GM21447 (cell line): ENCODE results near the gene TMEM191B.
"Not testable (repeated sequence)": the region's sequence is repeated elsewhere in the genome, so short reads cannot be mapped to it uniquely, and the experiment has no call there.

Experiments
- ATAC-seq: cut with Tn5 transposase; IDR thresholded peaks from one replicate; pipeline ENCODE4 v1.9.1; 2021; ENCODE audit not compliant: unreplicated experiment

Gene TMEM191B

DNA sequence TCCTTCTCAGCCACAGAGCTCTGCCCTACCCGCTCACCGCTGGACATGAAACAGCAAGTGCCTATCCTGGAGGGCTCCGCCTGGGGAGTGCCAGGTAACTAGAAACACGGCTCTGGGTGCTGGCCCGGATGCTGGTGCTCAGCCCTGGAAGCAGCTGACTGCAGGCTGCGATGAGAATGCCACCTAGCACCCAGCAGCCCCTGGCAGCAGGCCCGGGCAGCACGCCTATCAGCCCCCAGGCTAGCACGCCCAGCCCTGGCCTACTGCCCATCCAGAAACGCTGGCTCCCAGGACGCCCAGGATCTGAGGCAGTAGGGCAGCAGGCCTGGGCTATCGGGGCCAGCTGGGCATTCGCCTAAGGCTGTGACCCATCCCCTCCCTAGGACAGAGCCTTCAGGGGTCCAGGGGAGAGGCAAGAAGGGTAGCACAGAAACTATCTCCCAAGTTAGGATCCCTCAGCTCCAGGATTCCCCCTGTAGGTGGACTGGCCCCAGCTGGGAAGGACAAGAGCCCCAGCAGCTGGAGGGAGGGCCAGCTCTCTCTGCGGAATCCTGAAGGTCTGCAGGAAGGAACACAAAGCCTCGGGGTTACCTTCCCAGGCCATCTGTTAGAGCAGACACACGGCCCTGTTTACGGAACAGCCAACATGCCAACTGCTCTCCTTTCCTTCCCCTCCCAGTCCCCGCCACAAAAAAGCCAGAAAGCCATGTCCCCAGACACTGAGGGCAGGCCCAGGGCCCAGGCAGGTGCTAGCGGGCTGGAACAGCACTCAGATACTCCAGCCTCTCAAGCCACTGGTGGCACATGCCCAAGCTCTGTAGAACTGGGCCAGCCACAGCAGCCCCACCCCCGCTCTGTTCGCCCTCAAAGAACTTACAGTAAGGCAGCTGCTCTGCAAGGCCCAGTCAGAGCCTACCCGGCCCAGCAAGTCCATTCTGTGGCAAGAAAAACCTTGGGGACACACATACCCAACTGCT, 27.0 kb downstream of the TMEM191B start:
- ATAC-seq: not testable (repeated sequence)

DNA sequence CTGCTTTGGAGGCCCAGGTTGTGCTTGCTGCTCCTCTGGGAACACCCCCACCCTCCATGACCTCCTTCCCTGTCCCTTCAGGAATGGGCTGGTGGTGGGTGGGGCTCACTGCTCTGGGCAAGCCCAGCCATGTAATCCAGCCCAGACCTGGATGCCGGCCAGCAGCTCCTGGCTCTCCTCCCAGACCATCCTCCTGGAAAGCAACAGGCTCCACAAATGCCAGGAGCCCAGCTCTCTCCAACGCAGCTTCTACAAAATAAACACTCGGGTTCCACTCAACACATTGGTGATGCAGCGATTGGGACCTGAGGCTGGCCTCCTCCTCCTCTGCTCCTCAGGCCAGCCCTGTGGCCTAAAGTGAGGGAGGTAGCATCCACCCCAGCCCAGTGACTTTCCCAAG, 30.9 kb downstream of the TMEM191B start:
- not testable (repeated sequence) for ATAC-seq

DNA sequence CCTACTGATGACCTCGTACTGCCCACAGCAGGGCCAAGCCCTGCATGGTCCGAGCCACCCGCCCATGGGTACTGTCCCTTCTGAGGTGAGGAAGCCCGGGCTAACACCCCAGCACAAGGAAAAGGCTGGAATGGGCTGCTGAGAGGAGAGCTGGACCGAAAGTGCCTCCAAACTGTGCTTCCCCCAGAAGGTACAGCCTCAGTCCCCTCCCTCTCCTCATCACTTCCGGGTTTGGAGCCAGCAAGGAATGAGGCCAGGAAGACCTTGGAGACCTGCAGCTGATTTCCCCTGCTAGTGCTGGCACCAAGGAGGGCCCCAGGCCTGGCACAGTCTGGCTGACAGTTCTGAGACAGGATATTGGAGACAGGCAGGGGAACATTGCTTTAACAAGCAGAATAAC, 31.3 kb downstream of the TMEM191B start:
- ATAC-seq: not testable (repeated sequence)

DNA sequence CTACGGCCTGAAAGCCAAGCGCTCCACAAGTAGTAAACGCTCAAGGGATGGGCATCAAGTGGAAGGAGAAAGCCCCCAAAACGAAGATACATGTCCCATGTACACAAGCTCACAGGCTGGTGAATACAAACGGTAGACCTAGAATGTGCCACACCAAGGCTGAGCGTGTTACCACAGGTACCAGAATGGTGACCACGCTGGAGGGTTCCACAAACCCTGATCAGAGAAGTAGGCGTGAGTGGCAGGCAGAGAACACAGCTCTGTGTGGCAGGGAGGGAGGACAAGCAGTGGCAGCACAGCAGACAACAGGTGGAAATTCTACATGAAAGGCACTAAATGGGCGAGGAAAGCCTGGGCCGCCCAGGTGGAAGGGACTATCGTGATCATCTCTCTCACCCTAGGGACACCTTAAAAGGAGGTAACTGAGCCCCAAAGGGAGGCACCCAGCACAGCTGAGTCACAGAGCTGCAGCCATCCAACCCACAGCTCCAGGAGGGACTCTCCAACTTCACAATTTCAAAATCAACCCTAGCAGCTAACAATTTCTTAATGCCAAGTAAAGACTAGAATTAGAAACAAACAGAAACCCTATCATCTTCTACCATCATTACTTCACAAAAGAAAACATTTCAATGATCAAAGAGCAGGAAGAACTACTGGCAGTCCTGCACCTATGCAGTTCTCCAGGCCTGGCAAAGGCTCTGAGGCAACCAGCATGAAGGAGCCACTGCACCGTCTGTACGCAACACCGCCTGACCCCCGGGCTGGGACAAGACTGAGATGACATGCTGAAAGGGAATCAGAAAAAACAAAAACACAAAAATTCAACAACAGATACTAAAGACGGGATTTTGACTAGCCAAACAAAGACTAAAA, 32.7 kb downstream of the TMEM191B start:
- ATAC-seq: not testable (repeated sequence)

DNA sequence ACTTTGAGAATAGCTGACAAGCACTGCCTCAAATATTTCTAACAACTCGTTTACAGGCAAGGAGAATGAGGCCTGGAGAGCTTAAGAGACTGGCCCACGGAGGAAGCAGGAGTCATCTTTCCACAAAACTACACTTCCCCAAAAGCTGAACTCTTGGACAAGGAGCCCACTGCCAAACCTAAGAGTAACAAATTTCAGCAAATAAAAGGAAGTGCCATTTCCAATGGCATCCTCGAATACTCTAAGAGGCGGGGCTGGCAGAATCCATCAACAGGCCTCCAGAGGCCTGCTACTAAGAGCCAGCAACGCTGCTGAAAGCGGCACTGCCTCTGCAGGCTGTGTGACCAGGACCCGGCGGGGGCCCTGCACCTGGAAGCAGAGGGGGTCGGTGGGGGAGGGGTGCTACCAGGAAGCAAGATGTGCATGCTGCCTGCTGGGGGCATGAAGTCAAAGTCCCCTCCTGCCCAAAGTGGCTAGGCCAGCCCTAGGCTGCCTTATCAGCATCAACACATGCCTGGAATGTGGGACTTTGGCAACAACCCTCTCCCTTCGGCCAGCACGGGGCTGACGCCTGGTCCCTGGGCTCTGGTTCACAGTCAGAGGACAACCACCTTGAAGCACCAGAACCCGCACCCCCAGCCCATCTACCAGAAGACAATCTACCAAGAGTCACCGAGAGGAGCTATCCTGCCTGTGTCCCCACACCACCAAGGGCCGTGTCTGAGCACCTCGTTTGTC, 43.1 kb downstream of the TMEM191B start:
- not testable (repeated sequence) for ATAC-seq

DNA sequence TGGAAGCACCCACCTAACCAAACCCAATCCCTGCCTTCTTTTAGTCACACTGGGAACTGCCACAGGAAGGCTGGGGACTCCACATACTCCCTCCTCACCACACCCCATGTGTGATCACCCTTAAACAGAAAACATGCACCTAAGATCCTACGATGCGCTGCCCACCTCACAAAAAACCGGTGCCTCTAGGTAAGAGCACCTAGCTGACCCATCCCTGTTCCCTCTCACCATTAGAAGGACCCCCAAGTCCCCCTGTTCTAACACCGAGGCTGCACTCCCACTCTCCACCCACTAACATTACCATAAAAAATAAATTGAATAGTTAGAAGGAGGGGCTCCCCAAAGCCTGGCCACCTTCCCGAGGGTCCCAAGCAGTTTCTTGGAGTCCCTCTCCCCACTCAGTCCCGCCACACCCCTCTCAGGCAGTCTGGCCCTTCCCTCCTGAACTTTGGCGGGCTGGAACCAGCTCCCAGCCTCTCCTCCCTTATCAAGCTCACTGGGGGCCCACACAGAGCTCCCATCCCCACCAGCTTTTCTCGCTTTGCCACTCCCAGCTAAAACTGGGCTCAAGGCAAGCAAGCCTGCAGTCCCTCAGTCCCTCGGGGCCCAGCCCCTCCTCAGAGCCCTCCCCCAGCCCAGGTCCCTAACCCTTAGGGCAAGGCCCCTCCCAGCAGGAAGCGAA, 46.0 kb downstream of the TMEM191B start:
- ATAC-seq: not testable (repeated sequence)

DNA sequence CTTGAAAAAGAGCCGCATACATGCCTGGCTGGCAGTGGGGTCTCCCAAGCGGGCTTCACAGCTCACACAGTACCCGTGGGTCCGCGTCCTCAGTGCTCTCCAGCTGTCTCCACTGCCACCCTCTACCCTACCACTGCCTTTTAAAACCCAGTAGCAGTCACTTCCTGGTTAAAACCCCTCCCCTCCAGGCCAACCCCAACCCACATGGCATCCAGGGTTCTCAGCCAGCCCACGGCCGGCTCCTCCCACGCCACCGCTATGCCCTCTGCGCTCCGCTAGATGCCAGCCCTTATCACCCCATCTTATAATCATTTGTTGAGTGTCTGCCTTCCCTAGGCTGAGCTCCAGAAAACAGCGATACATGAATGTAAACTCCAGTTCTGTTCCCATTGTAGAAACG, 47.0 kb downstream of the TMEM191B start:
- ATAC-seq: not testable (repeated sequence)

DNA sequence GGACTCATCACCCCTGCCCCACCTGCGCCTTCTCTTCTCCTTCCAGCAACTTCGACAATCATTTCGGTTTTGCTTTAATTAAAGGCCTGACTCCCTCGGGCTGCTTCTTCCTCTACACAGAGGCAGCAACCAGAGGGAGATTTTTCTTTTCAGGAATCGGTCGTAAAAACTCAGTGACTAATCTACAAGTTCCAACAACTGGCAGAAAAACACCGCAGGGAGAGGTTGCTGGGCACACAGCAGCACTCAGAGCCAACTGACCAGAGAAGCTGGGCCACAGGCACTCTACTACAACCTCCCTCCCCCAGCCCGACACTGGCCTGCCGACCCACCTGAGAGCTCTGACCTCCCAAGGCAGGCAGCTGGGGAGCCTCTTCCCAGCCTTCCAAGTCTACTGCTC, 48.1 kb downstream of the TMEM191B start:
- ATAC-seq: not testable (repeated sequence)

DNA sequence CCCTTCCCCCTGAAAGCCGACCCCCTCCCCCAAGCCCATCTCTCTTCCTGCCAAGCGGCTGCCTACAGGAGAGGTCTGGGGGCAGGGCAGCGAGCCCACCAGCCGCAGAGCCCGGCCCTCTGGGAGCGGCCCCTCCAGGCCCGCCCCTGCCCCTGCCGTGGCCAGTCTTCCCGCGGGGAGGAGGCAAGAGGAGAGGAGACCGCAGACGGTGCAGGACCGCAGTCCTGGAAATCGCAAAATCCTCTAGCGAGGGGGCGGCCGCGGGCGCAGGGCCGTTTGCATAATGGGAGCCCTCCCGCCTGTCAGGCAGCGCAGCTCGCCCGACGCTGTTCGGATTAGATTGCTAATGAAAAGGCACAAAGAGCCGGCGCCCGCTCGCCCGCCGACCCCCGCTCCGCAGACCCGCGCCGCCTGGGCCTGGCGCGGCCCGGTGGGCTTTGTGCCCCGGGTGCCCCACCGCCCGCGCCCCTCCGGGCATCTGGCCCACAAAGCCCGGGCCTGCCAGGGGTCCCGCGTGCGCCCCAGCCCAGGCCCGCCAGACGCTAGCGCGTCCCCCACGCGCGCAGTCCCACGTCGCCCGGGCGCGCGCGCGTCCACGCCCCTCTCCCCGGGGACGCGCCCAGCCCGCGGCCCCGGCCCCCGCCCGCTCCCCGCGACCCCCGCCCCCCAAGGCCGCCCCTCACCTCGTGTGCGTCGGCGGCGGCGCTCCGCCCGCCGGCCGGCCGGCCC, 49.7 kb downstream of the TMEM191B start:
- ATAC-seq: not testable (repeated sequence)

DNA sequence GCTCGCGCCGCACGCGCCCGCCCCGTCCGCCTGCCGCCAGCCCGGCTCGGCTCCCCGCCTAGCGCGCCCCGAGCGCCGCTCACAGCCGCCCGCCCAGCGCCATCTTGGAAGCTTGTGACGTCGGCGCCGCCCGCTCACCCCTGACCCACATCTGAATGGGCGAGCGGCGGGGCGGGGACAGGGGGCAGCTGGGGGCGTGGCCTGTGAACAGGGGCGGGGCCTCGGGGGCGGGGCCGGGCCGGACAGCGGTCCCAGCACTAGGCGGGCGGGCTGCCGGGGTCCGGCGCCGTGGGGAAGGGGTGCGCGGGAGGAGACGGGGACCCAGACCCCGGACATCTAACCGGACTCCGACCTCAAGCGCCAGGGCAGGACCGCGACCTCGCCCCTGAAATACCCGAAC, 50.2 kb downstream of the TMEM191B start:
- not testable (repeated sequence) for ATAC-seq
